GF-D8 (cell line): ENCODE results near the gene PROS1.
"Not testable (repeated sequence)": the region's sequence is repeated elsewhere in the genome, so short reads cannot be mapped to it uniquely, and the experiment has no call there.

Experiments used
- DNase-seq: peaks from one replicate; lab custom pipeline; 2025; lab: John Stamatoyannopoulos, UW

PROS1 gene

GRCh38 chr3:93877427-93877826 lies 96.3 kb downstream of the PROS1 start:
- DNase-seq: not testable (repeated sequence)

- not testable (repeated sequence) for DNase-seq
Observed at GRCh38 chr3:93873412-93873811, 100.3 kb downstream of the PROS1 start.

- DNase-seq: no peak
Observed at GRCh38 chr3:93867425-93867824, 106.3 kb downstream of the PROS1 start.

GRCh38 chr3:93861017-93861416 lies 112.7 kb downstream of the PROS1 start:
- no peak for DNase-seq

- no peak for DNase-seq
Observed at GRCh38 chr3:93855401-93855800, 118.3 kb downstream of the PROS1 start.

GRCh38 chr3:93852228-93852627 lies 121.5 kb downstream of the PROS1 start:
- not testable (repeated sequence) for DNase-seq

- no peak for DNase-seq
Observed at GRCh38 chr3:93843981-93844380, 129.7 kb downstream of the PROS1 start.

GRCh38 chr3:93839193-93839592 lies 134.5 kb downstream of the PROS1 start:
- DNase-seq: not testable (repeated sequence)
